CD4-positive, alpha-beta T cell (primary cell): ENCODE measurements around the gene AQP6. TPM values are rescaled to one million over a fixed set of nuclear protein-coding genes. Genes with fewer than 3 reads are reported as not detected.

ENCODE experiments used
- ATAC-seq: fragments of 200-7000 bp; cut with Tn5 transposase; one replicate; pipeline ENCODE4 v1.10.0; 2022; ENCODE audit warnings: mild to moderate bottlenecking; ENCODE audit not compliant: poor library complexity
- CTCF ChIA-PET: fragments of 350-600 bp; sonication (Branson Sonifier 250); formaldehyde crosslinking; loops from one replicate; lab custom pipeline; 2021; ENCODE audit warnings: antibody characterized with exemption, inconsistent platforms; lab: Charles Lee
- POLR2A ChIA-PET: fragments of 350-600 bp; sonication (Branson Sonifier 250); formaldehyde crosslinking; loops from one replicate; lab custom pipeline; 2021; ENCODE audit warnings: antibody characterized with exemption, inconsistent platforms; lab: Charles Lee
- DNase-seq, 14 experiments: peaks; one replicate each; pipeline ENCODE4 v3.0.0-alpha.2; 2013 to 2020; ENCODE audit warnings: mixed read lengths in 2 of 14
- H3K27ac ChIP-seq, 2 donors: one replicate each; pipeline versions ENCODE4 v1.5.1 to v1.7.0; 2013; ENCODE audit warnings: low read length in 2 of 2, low read depth in 1 of 2, mild to moderate bottlenecking in 1 of 2
- H3K27me3 ChIP-seq, 2 experiments: 1 replicate in 1 of 2; 2 replicates in 1 of 2; pipeline versions ENCODE4 v1.6.1 to v1.7.0; 2013; ENCODE audit warnings: low read length in 2 of 2, control low read depth in 1 of 2, mild to moderate bottlenecking in 1 of 2, moderate library complexity in 1 of 2; ENCODE audit not compliant: insufficient read depth in 2 of 2, control insufficient read depth in 1 of 2
- H3K36me3 ChIP-seq: one replicate; pipeline ENCODE4 v1.6.1; 2013; ENCODE audit warnings: low read length, control low read depth; ENCODE audit not compliant: insufficient read depth
- H3K4me1 ChIP-seq: one replicate; pipeline ENCODE4 v1.6.1; 2013; ENCODE audit warnings: low read length, control low read depth; ENCODE audit not compliant: insufficient read depth
- H3K4me3 ChIP-seq: one replicate; pipeline ENCODE4 v1.5.1; 2013; ENCODE audit warnings: mild to moderate bottlenecking, low read length, moderate library complexity
- H3K9me3 ChIP-seq, 2 experiments: 1 replicate in 1 of 2; 2 replicates in 1 of 2; pipeline versions ENCODE4 v1.6.1 to v1.7.0; 2013; ENCODE audit warnings: low read length in 2 of 2, mild to moderate bottlenecking in 2 of 2, control low read depth in 1 of 2, moderate library complexity in 1 of 2; ENCODE audit not compliant: control insufficient read depth in 1 of 2, insufficient read depth in 1 of 2
- H3K27ac Mint-ChIP-seq: one replicate; pipeline ENCODE4 v1.8.0; 2020; ENCODE audit warnings: mixed read lengths
- H3K27me3 Mint-ChIP-seq: one replicate; pipeline ENCODE4 v1.8.0; 2021; ENCODE audit warnings: mixed read lengths
- H3K36me3 Mint-ChIP-seq: one replicate; pipeline ENCODE4 v1.8.0; 2021; ENCODE audit warnings: low read depth, mixed read lengths
- H3K4me1 Mint-ChIP-seq: one replicate; pipeline ENCODE4 v1.8.0; 2021; ENCODE audit warnings: low read depth, mixed read lengths
- H3K4me3 Mint-ChIP-seq: one replicate; pipeline ENCODE4 v1.8.0; 2020; ENCODE audit warnings: mild to moderate bottlenecking, mixed read lengths
- H3K9me3 Mint-ChIP-seq: one replicate; pipeline ENCODE4 v1.8.0; 2020; ENCODE audit warnings: mixed read lengths
- intact Hi-C, 2 experiments: fragments of 100-400 bp; cut with DNase I in 1 of 2; cut with micrococcal nuclease in 1 of 2; formaldehyde crosslinking; loops; one replicate each; pipeline versions ENCODE4 v1.15.1 to v1.9.0; 2023 to 2025; cut with DNase I, micrococcal nuclease
- total RNA-seq, 174 experiments: library from RNA in 2 of 174; stranded (reverse) in 2 of 174; gene quantifications; one replicate each; pipeline ENCODE4 v1.2.3 and lab custom pipeline; 2021 to 2026
- TF ChIP-seq, protein P1 (sequence below): fragments of 200-600 bp; IDR thresholded peaks from one replicate; pipeline ENCODE4 v1.8.0; 2022; ENCODE audit warnings: antibody characterized with exemption, mild to moderate bottlenecking

AQP6 gene
- total RNA-seq, 2 experiments from 2014 or later = not detected

DNA sequence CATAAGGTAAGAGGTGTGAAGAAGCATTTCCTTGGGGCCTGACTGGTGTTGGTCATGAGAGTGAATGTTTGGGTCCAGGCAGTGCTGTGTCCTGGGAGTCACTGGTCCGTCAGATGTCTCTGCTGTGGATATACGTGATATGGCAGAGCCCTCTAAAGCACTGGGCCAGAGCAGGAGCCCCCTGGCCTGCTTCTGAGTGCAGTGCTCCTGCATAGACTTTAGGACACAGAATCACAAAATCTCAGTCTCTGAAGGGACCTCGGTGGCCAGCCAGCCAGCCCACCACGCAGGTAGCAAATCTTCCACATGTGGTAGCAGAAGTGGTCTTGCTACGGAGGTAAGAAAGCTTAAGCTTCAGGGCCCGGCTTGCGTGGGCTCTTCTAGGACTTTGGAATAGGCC, 40.7 kb upstream of the AQP6 start:
- Histone ChIP-seq H3K36me3 (no peaks in the 10 kb centered on the region), H3K9me3 (no peaks in the 10 kb centered on the region), H3K27ac (no peak overlapping the region), H3K4me1 (no peaks in the 10 kb centered on the region), H3K4me3 (no peak overlapping the region), H3K27me3 (peaks cover 0 to 5% of the 10 kb centered on the region in 2 experiments)
- intact Hi-C loops = no loop called here
- no peaks in the 10 kb centered on the region for H3K4me1 Mint-ChIP-seq
- DNase-seq = no peak
- no peaks in the 10 kb centered on the region for H3K9me3 Mint-ChIP-seq
- H3K4me3 Mint-ChIP-seq = no peak overlapping the region
- no peak overlapping the region for H3K27ac Mint-ChIP-seq
- POLR2A ChIA-PET = interaction anchor here (1.4 kb wide), 1 partner anchor 14 kb away, joined by 4 read pairs; no protein-coding TSS in a partner anchor
- no peaks in the 10 kb centered on the region for H3K36me3 Mint-ChIP-seq
- H3K27me3 Mint-ChIP-seq = no peaks in the 10 kb centered on the region
- ATAC-seq = no peak
- TF ChIP-seq, protein P1, sequence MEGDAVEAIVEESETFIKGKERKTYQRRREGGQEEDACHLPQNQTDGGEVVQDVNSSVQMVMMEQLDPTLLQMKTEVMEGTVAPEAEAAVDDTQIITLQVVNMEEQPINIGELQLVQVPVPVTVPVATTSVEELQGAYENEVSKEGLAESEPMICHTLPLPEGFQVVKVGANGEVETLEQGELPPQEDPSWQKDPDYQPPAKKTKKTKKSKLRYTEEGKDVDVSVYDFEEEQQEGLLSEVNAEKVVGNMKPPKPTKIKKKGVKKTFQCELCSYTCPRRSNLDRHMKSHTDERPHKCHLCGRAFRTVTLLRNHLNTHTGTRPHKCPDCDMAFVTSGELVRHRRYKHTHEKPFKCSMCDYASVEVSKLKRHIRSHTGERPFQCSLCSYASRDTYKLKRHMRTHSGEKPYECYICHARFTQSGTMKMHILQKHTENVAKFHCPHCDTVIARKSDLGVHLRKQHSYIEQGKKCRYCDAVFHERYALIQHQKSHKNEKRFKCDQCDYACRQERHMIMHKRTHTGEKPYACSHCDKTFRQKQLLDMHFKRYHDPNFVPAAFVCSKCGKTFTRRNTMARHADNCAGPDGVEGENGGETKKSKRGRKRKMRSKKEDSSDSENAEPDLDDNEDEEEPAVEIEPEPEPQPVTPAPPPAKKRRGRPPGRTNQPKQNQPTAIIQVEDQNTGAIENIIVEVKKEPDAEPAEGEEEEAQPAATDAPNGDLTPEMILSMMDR = no peak
- CTCF ChIA-PET = interaction anchor here (1.5 kb wide), 1 partner anchor 13 kb away, joined by 11 read pairs; no protein-coding TSS in a partner anchor

GRCh38 chr12:49932533-49933130, 40.1 kb upstream of the AQP6 start:
- ATAC-seq (no peak), DNase-seq (no peak)
- no peak overlapping the region for H3K4me3 Mint-ChIP-seq
- Histone ChIP-seq H3K4me1 (no peaks in the 10 kb centered on the region), H3K4me3 (no peak overlapping the region), H3K27me3 (peaks cover 0 to 5% of the 10 kb centered on the region in 2 experiments), H3K36me3 (no peaks in the 10 kb centered on the region), H3K27ac (no peak overlapping the region), H3K9me3 (no peaks in the 10 kb centered on the region)
- POLR2A ChIA-PET = interaction anchor here (1.4 kb wide), 1 partner anchor 13 kb away, joined by 4 read pairs; no protein-coding TSS in a partner anchor
- CTCF ChIA-PET = interaction anchor here (1.5 kb wide), 1 partner anchor 13 kb away, joined by 11 read pairs; no protein-coding TSS in a partner anchor
- H3K27ac Mint-ChIP-seq = no peak overlapping the region
- intact Hi-C loops = no loop called here
- no peaks in the 10 kb centered on the region for H3K27me3 Mint-ChIP-seq
- H3K4me1 Mint-ChIP-seq = no peaks in the 10 kb centered on the region
- H3K9me3 Mint-ChIP-seq = no peaks in the 10 kb centered on the region
- TF ChIP-seq, protein P1 = no peak
- no peaks in the 10 kb centered on the region for H3K36me3 Mint-ChIP-seq

DNA sequence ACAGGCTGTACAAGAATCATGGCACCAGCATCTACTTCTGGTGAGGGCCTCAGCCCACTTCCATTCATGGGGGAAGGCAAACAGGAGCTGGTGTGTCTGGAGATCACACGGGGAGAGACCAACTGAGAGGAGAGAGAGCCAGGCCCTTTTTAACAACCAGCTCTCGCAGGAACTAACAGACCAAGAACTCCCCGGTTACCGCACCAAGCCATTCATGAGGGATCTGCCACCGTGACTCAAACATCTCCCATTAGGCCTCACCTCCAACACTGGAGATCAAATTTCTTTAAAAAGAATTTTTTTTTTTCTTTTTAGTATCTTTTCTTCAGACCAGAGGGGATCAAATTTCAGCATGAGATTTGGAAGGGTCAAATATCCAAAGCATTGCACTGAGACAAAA, 39.0 kb upstream of the AQP6 start:
- intact Hi-C loops = no loop called here
- CTCF ChIA-PET = no interaction called here
- Mint-ChIP-seq H3K36me3 (no peaks in the 10 kb centered on the region), H3K4me1 (no peaks in the 10 kb centered on the region), H3K9me3 (no peaks in the 10 kb centered on the region), H3K27me3 (no peaks in the 10 kb centered on the region), H3K27ac (no peak overlapping the region), H3K4me3 (no peak overlapping the region)
- Histone ChIP-seq H3K9me3 (no peaks in the 10 kb centered on the region), H3K27ac (no peak overlapping the region), H3K4me3 (no peak overlapping the region), H3K4me1 (no peaks in the 10 kb centered on the region), H3K27me3 (peaks cover 0 to 5% of the 10 kb centered on the region in 2 experiments), H3K36me3 (no peaks in the 10 kb centered on the region)
- TF ChIP-seq, protein P1 = no peak
- ATAC-seq = no peak
- DNase-seq = no peak
- POLR2A ChIA-PET = no interaction called here
